ENCODE measurements around the gene KAT6B.

The KAT6B gene

DNA sequence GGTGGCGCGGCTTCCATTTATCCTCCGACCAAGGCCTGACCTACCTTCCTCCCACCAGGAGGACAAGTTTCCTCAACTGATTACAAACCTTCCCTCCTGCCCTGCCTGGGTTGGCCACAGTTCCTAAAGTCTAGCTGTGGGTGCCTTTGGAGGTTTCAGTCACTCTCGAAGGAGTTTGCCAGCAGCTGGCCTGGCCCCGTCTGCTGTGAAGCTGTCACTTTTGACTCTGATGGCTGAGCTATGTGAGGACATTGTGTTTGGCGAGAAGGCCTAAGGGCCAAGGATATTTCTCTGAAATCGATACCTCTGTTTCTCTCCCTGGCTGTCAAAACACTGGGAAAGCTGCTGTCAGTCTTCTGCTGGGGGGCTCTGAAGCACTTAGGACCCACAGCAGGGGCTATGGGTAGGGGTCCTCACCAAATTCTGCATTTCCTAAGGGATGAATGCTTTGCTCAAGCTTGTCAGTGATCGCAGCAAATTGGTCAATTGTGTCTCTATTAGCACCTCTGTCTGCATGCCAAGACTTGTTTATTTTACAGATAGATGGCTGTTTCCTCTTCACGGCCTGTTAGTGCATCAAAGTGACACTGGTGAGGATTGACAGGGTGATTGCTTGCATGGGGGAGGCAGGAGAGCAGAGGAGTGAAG is 253.2 kb downstream of the KAT6B start:
- no peak for DNase-seq

DNA sequence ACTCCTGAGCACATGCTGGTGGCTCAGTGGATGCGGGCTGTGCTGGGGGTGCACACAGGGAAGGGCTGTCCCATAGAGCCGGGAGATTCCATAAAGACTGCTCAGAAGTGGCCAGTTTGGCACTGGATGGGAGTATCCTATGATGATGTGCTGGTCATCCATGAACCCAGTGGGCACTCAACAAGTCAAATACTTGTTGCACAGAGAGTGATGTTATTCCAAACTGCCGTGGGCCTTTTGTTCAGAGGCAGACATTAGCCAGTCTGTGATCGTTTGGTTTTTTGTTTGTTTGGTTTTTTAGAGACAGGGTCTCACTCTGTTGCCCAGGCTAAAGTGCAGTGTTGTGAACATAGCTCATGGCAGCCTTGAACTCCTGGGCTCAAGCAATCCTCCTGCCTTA is 254.2 kb downstream of the KAT6B start:
- DNase-seq: no peak

DNA sequence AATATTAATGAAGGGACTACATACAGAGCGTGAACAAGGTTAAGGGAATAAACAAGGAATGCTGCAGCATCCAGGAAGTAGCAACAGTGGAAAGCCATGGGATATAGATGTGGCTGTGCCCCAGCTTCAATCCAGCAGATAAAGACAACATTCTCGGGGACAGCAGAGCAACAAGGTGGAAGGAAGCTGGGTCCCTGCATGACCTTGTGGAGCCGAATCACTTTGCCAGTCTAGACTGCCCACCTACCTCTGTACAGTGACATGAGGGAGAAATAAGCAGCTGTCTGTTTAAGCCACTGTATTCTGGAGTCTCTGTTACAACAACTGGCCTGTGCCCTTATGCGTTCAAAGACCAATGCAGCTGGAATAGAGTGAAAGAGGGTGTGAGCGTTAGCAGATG is 255.0 kb downstream of the KAT6B start:
- no peak for DNase-seq

Measured in NCI-H446 treated with DMSO at 0.1 percent for 48 hours (cell line).